Keratinocyte (primary cell): Measurements from ENCODE around the gene DCAF8L2. TPM values are rescaled to one million over a fixed set of nuclear protein-coding genes. Genes with fewer than 3 reads are reported as not detected.

ENCODE experiments used
- DNase-seq: peaks from one replicate; pipeline ENCODE4 v3.0.0-alpha.2; 2011; ENCODE audit warnings: low read depth, missing footprints, low spot score
- FAIRE-seq: peaks from 2 replicates; lab custom pipeline; 2011; peaks lifted over from hg19 to GRCh38; lab: Jason Lieb, UNC
- H2AFZ ChIP-seq: 2 replicates; pipeline ENCODE4 v1.6.0; 2012; ENCODE audit warnings: low read length, control low read depth, inconsistent platforms; ENCODE audit not compliant: control insufficient read depth
- H3K27ac ChIP-seq: 2 replicates; pipeline ENCODE4 v1.5.1; 2011; ENCODE audit warnings: low read length; ENCODE audit not compliant: control insufficient read depth, insufficient read depth
- H3K27me3 ChIP-seq: 3 replicates; pipeline ENCODE4 v1.6.0; 2011; ENCODE audit warnings: low read length; ENCODE audit not compliant: control insufficient read depth, insufficient read depth; ENCODE audit errors: extremely low read depth
- H3K36me3 ChIP-seq, 2 experiments: 2 replicates in 1 of 2; 3 replicates in 1 of 2; pipeline ENCODE4 v1.5.1; 2011; ENCODE audit warnings: low read length in 2 of 2, mild to moderate bottlenecking in 1 of 2; ENCODE audit not compliant: control insufficient read depth in 2 of 2, insufficient read depth in 2 of 2; ENCODE audit errors: extremely low read depth in 1 of 2
- H3K4me1 ChIP-seq: 3 replicates; pipeline ENCODE4 v1.5.1; 2011; ENCODE audit warnings: low read length; ENCODE audit not compliant: control insufficient read depth, insufficient read depth; ENCODE audit errors: extremely low read depth
- H3K4me2 ChIP-seq: 3 replicates; pipeline ENCODE4 v1.6.0; 2011; ENCODE audit warnings: low read depth, low read length; ENCODE audit not compliant: control insufficient read depth, insufficient read depth; ENCODE audit errors: extremely low read depth
- H3K4me3 ChIP-seq, 3 experiments: fragments of 200-600 bp in 1 of 3; sonication (generic) in 1 of 3; 2 replicates in 2 of 3; 3 replicates in 1 of 3; pipeline ENCODE4 v1.5.1; 2011 to 2016; ENCODE audit warnings: low read length in 3 of 3, mild to moderate bottlenecking in 3 of 3, control low read depth in 2 of 3, inconsistent platforms in 1 of 3, low read depth in 1 of 3, mixed read lengths in 1 of 3, mixed run types in 1 of 3, moderate library complexity in 1 of 3; ENCODE audit not compliant: control insufficient read depth in 2 of 3, insufficient read depth in 2 of 3; ENCODE audit errors: extremely low read depth in 1 of 3
- H3K79me2 ChIP-seq: 2 replicates; pipeline ENCODE4 v1.6.0; 2012; ENCODE audit warnings: low read length; ENCODE audit not compliant: control insufficient read depth, insufficient read depth
- H3K9ac ChIP-seq: 3 replicates; pipeline ENCODE4 v1.6.0; 2011; ENCODE audit warnings: low read length; ENCODE audit not compliant: control insufficient read depth, insufficient read depth; ENCODE audit errors: extremely low read depth
- H3K9me1 ChIP-seq: 3 replicates; pipeline ENCODE4 v1.6.0; 2011; ENCODE audit warnings: low read length; ENCODE audit not compliant: control insufficient read depth, insufficient read depth; ENCODE audit errors: extremely low read depth
- H3K9me3 ChIP-seq: 2 replicates; pipeline ENCODE4 v1.5.1; 2012; ENCODE audit warnings: low read depth, low read length; ENCODE audit not compliant: control insufficient read depth
- H4K20me1 ChIP-seq: 3 replicates; pipeline ENCODE4 v1.6.0; 2011; ENCODE audit warnings: low read length; ENCODE audit not compliant: control insufficient read depth, insufficient read depth; ENCODE audit errors: extremely low read depth
- CTCF ChIP-seq, 3 experiments: IDR thresholded peaks in 1 of 3; conservative IDR thresholded peaks in 1 of 3; optimal IDR thresholded peaks in 1 of 3; 2 replicates in 2 of 3; 3 replicates in 1 of 3; pipeline versions ENCODE3 to v1.5.1; 2011; ENCODE audit warnings: low read length in 3 of 3, mild to moderate bottlenecking in 3 of 3, moderate library complexity in 2 of 3, control low read depth in 1 of 3, inconsistent platforms in 1 of 3; ENCODE audit not compliant: insufficient read depth in 2 of 3; ENCODE audit errors: extremely low read depth in 1 of 3
- EZH2 ChIP-seq: IDR thresholded peaks from one replicate; pipeline ENCODE4 v1.6.1; 2012; ENCODE audit warnings: inconsistent platforms, mild to moderate bottlenecking, low read length, moderate library complexity
- dilution Hi-C: fragments of 300-500 bp; cut with MboI; formaldehyde crosslinking; loops from one replicate; pipeline ENCODE4 v1.7.0; 2020; ENCODE audit warnings: low sequenced_read_pairs; ENCODE audit not compliant: extremely low pct_ligation_motif_present
- polyA plus RNA-seq, 5 experiments: library from polyadenylated mRNA; depleted of rRNA in 3 of 5; stranded (reverse) in 3 of 5; stranded (forward) in 1 of 5; unstranded in 1 of 5; fragments of >200 nt; gene quantifications; 1 replicate in 1 of 5; 2 replicates in 3 of 5; 3 replicates in 1 of 5; pipeline versions ENCODE4 v1.2.1 to v1.2.3, GENCODE V29; 2011 to 2012; ENCODE audit warnings: missing spikeins in 2 of 5, low read depth in 1 of 5, low replicate concordance in 1 of 5

DCAF8L2 gene
- polyA plus RNA-seq, 1 donor (not counting 4 experiments of a cell fraction or from before 2014, with no cell fraction given): not detected

- no peaks in the 10 kb centered on the region for H3K4me1 ChIP-seq
- TF ChIP-seq CTCF (optimal IDR thresholded peaks at IDR 0.05 in 1 of 3, IDR thresholded peaks at IDR 0.05 in 1 of 3, conservative IDR thresholded peaks at IDR 0.05 in 1 of 3; ENCODE audit: extremely low read depth in 1 of 3, insufficient read depth in 2 of 3, low read length in 3 of 3) (no peak), EZH2 (no peak)
- H3K9me3 ChIP-seq: no peaks in the 10 kb centered on the region
- H3K27ac ChIP-seq: no peak overlapping the region
- H3K4me2 ChIP-seq: no peak overlapping the region
- H3K4me3 ChIP-seq: no peak overlapping the region
- H2AFZ ChIP-seq: no peak overlapping the region
- no peaks in the 10 kb centered on the region for H3K79me2 ChIP-seq
- FAIRE-seq (no peak), DNase-seq (no peak)
- H3K9ac ChIP-seq: no peak overlapping the region
- dilution Hi-C loops: no loop called here
- no peaks in the 10 kb centered on the region for H4K20me1 ChIP-seq
- no peaks in the 10 kb centered on the region for H3K27me3 ChIP-seq
- H3K36me3 ChIP-seq: no peaks in the 10 kb centered on the region
- no peaks in the 10 kb centered on the region for H3K9me1 ChIP-seq
Observed at GRCh38 chrX:27728291-27728690, 138.1 kb downstream of the DCAF8L2 start.

- H3K27me3 ChIP-seq: no peaks in the 10 kb centered on the region
- no peak overlapping the region for H3K4me2 ChIP-seq
- H4K20me1 ChIP-seq: no peaks in the 10 kb centered on the region
- no peaks in the 10 kb centered on the region for H3K9me3 ChIP-seq
- H3K4me3 ChIP-seq: no peak overlapping the region
- H2AFZ ChIP-seq: no peak overlapping the region
- no peak overlapping the region for H3K27ac ChIP-seq
- no peak overlapping the region for H3K9ac ChIP-seq
- FAIRE-seq (no peak), DNase-seq (no peak)
- no peaks in the 10 kb centered on the region for H3K79me2 ChIP-seq
- H3K36me3 ChIP-seq: no peaks in the 10 kb centered on the region
- dilution Hi-C loops: no loop called here
- no peaks in the 10 kb centered on the region for H3K4me1 ChIP-seq
- no peaks in the 10 kb centered on the region for H3K9me1 ChIP-seq
- TF ChIP-seq CTCF (optimal IDR thresholded peaks at IDR 0.05 in 1 of 3, IDR thresholded peaks at IDR 0.05 in 1 of 3, conservative IDR thresholded peaks at IDR 0.05 in 1 of 3; ENCODE audit: extremely low read depth in 1 of 3, insufficient read depth in 2 of 3, low read length in 3 of 3) (no peak), EZH2 (no peak)
Observed at GRCh38 chrX:27731962-27732361, 141.8 kb downstream of the DCAF8L2 start.
